ENCODE data around the gene KCNA10.

KCNA10 gene

DNA sequence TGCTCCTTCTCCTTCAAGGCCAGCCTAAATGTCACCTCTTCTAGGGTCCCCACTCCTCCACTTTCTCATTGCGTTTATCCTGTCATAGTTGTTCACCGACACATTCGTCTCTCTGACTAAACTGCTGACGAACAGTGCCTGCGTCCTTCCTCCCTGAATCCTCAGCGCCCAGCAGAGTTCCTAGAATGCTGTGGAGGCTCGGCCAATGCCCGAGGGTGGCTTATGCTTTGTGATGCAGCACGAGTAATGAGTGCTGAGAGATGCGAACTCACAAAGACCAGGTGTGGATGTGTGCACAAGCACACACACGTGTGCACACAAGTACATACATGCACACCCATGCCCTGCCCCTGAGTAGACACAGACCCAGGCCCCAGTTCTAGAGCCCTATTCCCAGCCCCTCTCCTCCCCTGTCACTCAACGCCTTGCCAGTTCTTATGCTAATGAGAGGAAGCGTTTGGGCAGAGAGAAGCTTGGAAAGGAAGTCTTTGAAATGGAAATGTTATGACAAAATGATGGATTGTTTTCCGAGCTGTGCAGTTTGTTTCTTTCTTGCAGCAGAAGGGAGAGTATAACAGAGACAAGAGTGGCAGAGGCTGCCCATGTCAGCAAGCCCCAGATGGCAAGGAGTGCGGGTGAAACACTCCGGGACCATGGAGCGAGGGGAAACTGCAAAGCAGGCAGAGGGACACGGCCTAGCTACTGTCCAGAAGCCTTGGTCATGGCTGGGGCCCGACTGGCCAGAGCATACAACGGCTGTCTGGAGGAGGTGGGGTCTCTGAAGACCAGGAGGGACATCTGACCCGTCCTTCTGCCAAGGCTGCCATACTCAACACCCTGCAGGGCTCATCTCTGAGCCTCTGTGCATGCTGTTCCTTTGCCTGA, 24.2 kb downstream of the KCNA10 start:
- no peak for DNase-seq

DNA sequence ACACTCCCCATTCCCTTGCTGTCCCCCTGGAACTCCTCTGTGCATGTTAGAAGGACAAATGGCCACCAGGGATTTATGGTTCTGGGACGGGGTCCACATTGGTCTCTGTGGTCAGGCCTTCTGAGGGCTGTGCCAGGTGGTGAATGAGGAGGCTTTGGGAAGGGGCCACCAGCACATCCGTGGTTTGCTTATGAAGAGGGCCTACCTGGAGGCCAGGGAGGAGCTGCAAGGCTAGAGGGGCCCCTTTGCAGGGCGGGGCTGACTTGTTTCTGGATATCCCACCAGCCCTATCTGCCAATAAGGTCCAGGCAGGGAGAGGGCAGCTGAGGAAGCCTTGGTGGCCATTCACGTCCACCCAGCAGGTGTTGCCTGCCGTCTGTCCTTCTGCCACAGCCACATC, 24.9 kb downstream of the KCNA10 start:
- DNase-seq, result no peak

DNA sequence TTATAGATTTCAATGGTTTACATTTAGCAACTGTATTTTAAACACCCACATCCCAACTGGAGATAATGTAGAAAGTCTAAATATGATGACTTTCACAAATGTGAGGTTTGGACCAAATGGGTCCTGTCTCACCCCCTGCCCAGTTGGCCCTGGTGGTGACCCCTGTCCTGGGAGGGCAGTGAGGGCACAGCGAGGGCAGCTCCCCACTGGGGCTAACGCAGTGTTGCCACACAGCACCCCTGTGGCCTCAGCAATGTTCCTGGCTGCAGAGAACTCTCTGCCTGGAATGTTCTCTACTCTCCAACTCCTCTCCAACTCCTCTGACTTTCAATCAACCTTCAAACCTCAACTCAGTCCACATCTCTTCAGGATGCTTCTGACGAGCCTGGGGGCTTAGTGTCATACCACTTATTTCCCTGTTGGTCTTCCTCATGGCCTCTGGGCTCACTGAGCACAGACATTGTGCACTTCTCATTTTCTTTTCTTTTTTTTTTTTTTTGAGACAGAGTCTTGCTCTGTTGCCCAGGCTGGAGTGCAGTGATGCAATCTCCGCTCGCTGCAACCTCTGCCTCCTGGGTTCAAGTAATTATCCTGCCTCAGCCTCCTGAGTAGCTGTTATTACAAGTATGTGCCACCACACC, 25.8 kb downstream of the KCNA10 start:
- no peak for DNase-seq

DNA sequence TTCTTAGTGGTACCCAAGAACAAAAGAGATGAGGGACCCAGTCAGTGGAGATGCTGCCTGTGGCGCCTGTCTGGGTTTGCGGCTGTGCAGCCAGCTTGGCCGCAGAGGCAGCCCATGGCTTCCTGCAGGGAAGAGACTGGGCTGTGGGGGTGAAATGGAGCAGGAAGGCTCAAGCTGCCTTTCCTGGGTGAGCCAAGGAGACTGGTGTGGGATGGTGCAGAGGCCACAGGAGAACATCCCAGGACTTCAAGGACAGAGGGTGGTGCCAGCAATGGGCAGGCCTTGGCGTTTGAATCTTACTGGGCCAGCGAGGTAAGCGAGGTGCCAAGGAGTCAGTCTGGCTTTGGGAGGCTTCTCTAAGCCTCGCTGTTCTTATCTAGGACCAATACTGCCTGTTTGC, 26.4 kb downstream of the KCNA10 start:
- DNase-seq, result no peak

DNA sequence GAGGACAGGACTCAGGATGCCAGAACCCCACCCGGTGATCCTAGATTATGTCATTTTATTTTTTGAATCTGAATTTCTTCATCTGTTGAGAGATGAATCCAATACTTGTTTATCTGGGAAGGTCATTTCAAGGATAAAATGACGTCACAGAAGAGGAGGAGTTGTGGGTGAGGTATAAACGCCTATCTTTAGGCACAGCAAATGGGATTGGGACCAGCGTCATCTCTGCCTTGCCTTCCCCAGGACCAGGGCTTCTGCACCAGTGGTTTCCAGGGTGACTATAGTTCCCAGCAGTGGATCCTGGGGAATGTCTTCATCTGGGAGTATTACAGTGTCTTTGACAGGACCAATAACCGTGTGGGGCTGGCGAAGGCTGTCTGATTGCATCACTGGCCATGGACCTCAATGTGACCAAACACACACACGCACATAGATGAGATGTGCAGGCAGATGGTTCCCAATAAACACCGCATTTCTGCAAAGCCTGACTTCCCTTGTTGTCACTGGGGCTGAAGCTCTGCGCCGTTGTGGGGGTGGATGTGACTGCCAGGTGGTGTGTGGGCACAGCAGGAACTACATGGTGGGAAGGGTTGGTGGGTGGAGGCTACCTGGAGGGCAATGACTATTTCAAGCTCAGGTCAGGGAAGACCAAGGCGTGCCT, 28.1 kb downstream of the KCNA10 start:
- DNase-seq, result no peak

DNA sequence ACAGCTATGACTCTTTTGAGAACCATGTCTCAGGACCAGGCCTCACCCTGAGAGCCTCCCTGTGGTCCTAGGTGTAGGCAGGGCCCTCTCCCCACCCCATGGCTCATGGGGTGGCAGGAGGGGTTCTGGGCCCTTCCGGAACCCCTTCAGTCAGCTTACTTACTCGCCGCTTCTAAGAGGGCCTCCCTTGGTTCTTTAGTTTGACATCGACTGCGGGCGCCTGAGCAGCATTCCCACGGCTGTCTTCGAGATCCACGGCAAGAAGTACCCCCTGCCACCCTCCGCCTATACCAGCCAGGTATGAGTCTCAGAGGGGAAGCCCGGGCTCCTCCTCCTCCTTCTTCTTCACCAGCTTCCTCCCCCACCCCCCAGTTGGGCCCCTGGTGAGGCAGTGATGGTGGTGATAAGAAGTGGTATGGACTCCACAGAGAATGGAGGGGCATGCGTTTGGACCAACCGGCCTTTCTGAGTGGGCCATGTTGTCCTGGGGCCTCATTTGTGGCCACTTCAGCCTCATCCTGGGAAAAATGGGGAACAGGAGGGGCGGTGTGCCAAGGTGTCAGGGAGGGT, 28.9 kb downstream of the KCNA10 start:
- DNase-seq, result no peak

DNA sequence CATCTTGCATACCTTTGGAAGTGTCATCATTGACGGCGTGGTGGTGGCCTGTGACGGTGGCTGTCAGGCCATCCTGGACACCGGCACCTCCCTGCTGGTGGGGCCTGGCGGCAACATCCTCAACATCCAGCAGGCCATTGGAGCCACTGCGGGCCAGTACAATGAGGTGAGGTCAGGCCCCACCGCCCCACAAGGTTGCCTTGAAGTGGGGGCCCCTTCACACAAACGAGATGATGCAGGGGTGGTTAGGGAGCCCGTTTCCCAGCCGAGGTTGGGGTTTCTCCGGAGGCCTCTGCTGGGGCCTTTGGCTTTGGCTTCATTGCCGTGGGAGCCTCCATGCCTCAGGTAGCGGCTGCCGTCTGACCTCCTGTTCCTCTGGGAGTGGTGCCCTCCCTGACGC, 29.6 kb downstream of the KCNA10 start:
- no peak for DNase-seq

DNA sequence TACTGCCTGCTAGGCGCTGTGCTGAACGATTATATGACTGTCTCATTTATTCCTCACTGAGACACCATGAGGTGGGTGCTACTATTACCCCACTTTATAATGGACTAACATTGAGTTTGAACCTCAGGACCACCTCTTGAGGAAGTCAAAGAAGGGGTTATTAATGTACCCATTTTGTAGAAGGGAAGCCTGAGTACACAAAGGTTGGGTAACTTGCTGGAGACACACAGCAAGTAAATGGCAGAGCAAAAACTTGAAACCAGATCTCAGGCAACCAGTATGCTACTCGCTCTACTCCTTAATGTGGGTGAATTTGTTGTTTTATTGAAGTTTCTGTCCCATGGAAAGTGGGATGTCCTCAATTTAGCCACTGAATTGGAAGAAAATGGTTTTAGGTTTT, 30.1 kb downstream of the KCNA10 start:
- DNase-seq, result no peak

DNA sequence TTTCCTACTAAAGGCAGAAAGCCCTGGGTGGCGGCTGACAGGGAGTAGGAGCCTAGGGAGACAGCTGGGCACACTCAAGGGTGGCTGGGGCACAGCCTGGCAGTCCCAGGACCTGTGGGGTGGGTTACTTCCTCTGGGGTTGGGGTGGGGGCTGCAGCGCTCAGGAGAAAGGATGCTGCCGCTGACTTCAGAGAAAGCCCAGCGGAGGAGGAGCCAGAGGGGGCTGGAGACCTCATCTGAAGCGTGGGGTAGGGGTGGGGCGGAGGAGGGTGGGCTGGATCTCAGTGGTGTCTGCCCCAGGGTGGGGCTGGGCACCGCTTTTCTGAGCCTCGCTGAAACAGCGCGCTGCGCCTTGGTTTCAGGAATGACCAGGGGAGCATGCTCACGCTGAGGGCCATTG, 30.8 kb downstream of the KCNA10 start:
- DNase-seq, result no peak

DNA sequence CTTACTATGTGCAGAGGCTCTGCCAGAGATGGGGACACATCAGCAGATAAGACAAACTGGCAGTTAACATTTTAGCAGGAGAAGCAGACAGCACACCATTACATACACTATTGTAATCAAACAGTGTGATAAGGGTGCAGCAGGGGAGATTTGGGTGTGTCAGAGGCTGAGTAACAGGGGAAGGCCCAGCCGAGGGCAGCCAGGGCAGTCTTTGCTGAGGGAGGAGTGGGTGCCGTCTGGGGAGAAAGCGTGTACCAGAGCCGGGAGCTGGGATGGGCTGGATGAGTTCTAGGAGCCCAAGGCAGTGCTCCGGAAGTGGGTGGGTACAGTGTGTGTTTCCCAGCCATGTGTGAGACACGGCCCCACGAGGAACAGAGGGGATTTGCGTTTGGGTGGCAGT, 31.2 kb downstream of the KCNA10 start:
- no peak for DNase-seq

DNA sequence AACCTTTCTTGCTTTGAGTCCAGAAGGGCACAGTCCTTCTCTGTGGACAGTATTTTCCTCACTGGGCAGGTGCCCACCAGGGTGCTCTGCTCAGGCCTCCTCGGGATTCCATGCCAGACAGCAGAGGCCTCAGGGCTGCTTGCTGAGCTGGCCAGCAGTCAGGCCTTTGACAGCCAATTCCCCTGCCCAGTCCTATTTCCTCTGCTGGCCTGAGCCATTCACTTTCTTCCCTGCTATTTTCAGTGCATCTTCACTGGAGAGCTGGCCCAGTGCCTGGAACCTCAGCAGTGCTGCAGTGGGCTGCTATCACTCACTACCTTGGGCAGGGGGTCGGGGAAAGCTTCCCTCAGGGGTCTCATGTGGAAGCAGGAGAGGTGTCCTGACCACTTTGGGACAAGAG, 33.2 kb downstream of the KCNA10 start:
- DNase-seq, result no peak

DNA sequence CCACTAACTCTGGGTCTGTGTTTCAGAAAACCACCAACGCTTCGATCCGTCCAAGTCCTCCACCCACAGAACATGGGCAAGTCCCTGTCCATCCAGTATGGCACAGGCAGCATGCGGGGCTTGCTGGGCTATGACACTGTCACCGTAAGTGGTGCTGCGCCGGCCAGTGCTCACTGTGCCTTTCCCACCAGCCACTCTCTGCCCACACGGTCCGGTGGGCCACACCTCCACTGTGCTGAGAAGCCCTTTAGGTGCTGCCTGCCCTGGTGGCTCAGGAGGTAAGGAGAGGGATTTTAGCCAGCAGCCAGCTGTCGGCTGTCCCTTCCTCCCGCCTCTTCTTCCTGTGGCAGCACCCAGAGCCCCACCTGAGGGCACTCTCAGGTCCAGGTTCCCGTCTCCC, 34.2 kb downstream of the KCNA10 start:
- DNase-seq, result no peak

DNA sequence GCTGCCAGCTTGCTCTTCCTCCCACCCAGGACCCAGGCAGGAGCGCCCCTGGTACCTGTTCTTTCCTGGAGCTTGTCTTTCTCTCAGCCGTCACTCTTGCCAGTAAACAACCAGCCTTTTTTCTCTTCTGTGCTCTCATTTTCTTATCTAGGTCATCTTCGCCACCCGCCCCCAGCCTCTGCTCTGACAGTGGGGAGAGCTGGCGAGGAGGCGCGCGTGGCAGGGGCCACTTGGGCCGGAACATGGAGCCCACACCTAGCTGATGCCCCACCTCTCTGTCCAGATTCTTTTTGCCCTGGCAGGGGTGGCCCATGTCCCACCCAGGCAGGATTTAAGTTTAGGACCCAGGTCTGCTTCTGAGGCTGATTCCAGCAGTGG, 35.7 kb downstream of the KCNA10 start:
- DNase-seq, result no peak

DNA sequence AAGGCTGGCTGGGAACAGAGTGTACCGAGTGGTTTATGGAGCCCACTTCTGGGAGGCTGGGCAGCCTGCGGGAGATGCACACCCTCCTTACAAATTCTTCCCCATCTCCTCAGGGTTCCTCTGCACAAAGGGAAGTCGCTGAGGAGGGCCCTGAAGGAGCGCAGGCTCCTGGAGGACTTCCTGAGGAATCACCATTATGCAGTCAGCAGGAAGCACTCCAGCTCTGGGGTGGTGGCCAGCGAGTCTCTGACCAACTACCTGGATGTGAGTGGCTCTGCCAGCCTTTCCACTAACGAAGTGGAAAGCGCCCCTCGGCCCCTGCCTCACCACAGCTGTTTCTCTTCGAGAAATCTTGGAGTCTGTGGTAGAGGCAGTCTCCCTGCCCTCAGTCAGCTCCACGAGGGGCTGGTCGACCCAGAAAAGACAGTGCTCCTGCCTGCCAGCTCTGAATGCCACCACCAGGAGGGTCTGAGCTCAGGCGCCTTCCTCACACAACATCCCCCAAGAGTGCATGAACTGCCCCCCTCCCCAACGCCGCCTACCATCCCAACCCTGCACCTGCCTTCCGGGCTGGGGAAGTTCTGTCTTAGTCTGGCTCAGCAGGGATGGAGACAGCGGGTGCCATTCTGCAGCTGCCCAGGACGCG, 36.2 kb downstream of the KCNA10 start:
- DNase-seq, result peak in 1 of 2 experiments; percentile 23

DNA sequence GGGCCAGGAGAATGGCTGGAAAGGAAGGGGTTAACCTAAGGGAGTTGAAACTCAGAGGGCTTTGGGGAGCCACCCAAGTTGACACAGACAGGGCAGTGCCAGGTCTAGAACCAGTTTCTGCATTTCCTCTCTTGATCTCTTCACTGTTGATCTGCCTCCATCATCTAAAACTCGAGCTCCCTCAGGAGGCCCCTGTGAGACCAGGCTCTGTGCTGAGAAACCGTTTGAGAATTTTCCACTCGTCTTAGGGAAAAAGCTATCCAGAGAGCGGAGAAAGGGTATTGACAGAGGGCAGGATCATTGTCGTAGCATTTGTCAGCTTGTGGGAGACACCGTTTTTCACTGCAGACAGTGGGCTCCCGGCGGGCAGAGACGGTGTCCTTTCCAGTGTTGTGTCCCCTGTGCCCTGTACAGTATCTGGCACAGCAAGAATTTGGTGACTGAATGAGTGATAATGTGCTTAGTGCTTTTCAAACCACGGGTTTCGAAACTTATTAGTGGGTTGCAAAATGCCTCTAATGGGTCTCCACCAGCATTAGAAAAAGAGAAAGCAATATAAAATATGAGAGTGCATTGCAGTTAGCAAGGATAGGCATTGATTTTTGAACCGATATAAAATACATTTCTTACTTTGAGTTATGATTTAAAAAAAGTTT, 36.9 kb downstream of the KCNA10 start:
- no peak for DNase-seq

DNA sequence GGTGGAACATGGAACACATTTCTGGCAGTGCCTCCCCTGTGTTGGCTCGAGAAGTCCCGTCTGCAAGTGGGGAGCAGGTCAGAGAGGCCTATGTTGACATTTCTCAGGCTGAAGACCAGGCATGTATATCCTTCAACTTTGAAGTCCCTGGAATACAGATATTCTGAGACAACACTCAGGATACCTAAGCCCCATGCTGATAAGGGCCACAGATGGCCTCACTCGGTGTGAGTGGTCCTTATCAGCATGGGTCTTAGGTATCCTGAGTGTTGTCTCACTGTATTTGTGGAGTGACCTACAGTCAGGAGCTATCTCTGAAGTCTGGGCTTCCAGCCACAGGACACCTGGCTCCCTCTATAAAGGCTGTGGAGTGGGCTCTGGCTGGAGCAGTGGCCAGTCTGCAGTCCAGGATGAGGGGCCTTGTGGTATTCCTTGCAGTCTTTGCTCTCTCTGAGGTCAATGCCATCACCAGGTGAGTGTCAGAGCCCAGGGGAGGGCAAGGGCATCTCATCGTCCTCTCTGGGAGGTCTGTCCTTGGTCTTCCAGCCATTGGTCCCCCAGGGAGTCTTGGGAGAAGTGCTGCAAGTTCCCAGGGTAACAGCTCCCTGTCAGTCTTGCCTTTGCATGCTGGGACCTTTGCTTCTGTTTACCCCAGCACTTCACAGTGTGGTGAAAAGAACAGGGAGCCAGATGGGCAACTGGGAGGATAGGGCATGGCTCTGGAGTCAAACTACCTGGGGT, 38.4 kb downstream of the KCNA10 start:
- no peak for DNase-seq

DNA sequence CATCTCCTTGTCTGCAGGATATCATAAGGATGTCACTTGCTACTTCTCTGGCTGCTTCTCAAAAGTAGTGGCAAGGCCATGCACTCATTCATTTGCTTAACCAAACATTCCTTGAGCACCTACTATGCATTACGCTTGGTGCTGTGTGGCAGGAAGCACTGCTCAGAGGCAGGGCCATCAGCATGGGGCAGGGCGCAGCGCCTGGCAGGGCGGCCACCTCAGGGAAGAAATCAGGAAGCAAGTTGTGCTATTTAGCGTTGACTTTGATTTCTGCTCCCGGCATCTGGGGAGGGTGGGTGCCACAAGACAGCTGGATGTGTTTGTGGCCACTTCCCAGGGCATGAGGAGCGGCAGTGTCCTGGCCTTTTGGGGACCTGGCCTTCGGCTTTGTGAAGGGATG, 40.1 kb downstream of the KCNA10 start:
- DNase-seq, result no peak

DNA sequence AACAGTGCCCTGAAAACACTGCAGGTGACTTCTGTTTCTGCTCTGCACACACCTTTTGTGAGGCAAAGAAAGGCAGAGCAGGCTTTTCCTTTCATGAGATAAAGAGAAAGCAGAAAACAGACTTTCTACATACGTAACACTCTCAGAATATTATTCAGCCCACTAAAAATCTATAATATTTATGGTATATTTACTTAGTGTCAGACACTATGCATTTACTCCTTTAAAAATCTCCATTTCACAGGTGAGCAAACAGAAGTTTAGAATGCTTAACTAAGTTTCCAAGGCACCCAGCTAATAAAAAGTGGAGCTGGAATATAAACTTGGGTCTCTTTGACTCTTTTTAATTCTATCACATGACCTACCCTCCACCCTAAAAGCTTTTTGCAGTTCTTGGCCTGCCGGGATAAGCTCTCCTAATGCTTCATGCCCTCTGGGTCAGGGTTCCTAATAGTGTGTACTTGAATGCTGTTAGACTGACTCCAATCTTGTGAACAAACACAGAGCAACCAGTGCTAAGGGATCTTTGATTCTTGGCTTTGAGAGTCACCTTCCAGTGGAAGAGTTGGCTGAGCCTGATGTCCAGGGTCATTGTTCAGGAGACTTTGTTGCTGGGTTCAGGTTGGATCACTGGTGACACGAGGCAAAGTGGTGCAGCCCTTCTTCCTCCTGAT, 40.9 kb downstream of the KCNA10 start:
- DNase-seq, result no peak

DNA sequence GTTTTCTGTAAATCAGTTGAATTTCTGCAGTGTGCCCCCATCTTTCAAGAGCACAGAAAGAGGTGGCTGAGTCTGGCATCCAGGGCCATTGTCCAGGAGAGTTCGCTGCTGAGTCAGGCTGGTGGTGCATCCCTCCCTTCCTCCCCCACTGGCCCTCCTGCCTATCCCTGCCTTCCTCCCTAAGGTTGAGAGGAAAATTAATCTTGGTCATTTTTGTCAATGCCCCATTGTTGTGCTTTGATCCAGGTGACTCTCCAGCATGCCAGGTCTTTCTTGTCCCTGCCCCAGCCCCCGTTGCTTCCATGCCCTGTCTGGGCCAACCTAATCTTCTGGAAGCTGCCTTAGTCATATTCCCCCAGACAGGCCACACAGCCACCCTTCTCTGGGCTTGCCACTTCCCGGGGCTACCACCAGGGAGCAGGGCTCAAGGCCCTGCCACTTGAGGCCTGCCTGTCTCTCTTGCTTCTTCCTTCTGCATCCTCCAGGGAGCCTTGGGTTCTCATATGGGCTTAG, 41.5 kb downstream of the KCNA10 start:
- peak in 1 of 2 experiments; percentile 14 for DNase-seq

DNA sequence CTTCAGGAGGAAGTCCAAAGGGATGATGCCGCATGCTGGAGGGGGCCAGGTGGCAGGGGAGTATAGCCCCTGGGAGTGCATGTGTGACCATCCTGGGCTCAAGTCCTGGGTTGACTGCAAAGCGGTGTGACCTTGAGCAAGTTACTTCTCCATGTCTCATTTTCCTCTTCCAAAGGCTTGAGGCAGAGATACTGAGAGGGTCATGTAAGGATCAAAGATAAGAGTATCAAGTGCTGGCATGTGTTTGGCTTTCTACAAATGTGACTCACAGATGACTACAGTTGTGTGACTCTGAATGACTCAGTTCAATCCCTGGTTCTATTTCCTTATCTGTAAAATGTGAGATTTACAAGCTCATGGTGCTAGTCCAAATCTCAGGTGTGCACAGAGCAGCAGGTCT, 41.9 kb downstream of the KCNA10 start:
- no peak for DNase-seq

All from Kasumi-1 (cell line).